ENCODE results near the gene WDR35.

The WDR35 gene

GRCh38 chr2:19987936-19988335, 2.0 kb downstream of the WDR35 start:
- no peak overlapping the region for H3K4me2 ChIP-seq (ENCODE audit: insufficient read depth, low read length)
- H4K20me1 ChIP-seq (ENCODE audit: insufficient read depth, low read length), result no peaks in the 10 kb centered on the region
- H3K4me1 ChIP-seq (ENCODE audit: insufficient read depth, low read length), result no peaks in the 10 kb centered on the region
- no peaks in the 10 kb centered on the region for H3K79me2 ChIP-seq (ENCODE audit: insufficient read depth, low read length)
- no peak overlapping the region for H3K27ac ChIP-seq (ENCODE audit: low read length)
- no peak for ATAC-seq (ENCODE audit: insufficient read depth, low read depth)
- H3K36me3 ChIP-seq (ENCODE audit: insufficient read depth, low read length), result no peaks in the 10 kb centered on the region
- no peak overlapping the region for H3K4me3 ChIP-seq (ENCODE audit: low read depth in 1 of 2, low read length in 2 of 2)
- TF ChIP-seq CTCF (IDR thresholded peaks at IDR 0.05; ENCODE audit: borderline replicate concordance, extremely low read depth, low read length, poor library complexity, severe bottlenecking), result no peak
- TF ChIP-seq EZH2 (IDR thresholded peaks at IDR 0.05; ENCODE audit: borderline replicate concordance, low read depth, low read length, severe bottlenecking), result no peak
- no peak overlapping the region for H3K9ac ChIP-seq (ENCODE audit: low read depth, low read length)
- no peak overlapping the region for H2AFZ ChIP-seq (ENCODE audit: low read depth, low read length)
- H3K27me3 ChIP-seq (ENCODE audit: insufficient read depth, low read length, poor library complexity), result peaks cover 3% of the 10 kb centered on the region
- H3K9me3 ChIP-seq (ENCODE audit: insufficient read depth, low read length, severe bottlenecking), result no peaks in the 10 kb centered on the region
- DNase-seq, result no peak

- Histone ChIP-seq H2AFZ (ENCODE audit: low read depth, low read length) (no peak overlapping the region), H3K36me3 (ENCODE audit: insufficient read depth, low read length) (no peaks in the 10 kb centered on the region), H3K79me2 (ENCODE audit: insufficient read depth, low read length) (no peaks in the 10 kb centered on the region), H3K4me1 (ENCODE audit: insufficient read depth, low read length) (no peaks in the 10 kb centered on the region), H4K20me1 (ENCODE audit: insufficient read depth, low read length) (no peaks in the 10 kb centered on the region), H3K27ac (ENCODE audit: low read length) (no peak overlapping the region), H3K9me3 (ENCODE audit: insufficient read depth, low read length, severe bottlenecking) (no peaks in the 10 kb centered on the region), H3K27me3 (ENCODE audit: insufficient read depth, low read length, poor library complexity) (peaks cover 3% of the 10 kb centered on the region), H3K9ac (ENCODE audit: low read depth, low read length) (no peak overlapping the region), H3K4me2 (ENCODE audit: insufficient read depth, low read length) (no peak overlapping the region), H3K4me3 (ENCODE audit: low read depth in 1 of 2, low read length in 2 of 2) (no peak overlapping the region)
- DNase-seq (no peak), ATAC-seq (ENCODE audit: insufficient read depth, low read depth) (no peak)
- TF ChIP-seq EZH2 (IDR thresholded peaks at IDR 0.05; ENCODE audit: borderline replicate concordance, low read depth, low read length, severe bottlenecking) (no peak), CTCF (IDR thresholded peaks at IDR 0.05; ENCODE audit: borderline replicate concordance, extremely low read depth, low read length, poor library complexity, severe bottlenecking) (no peak)
Observed at GRCh38 chr2:19982268-19982667, 7.6 kb downstream of the WDR35 start.

- no peak overlapping the region for H3K4me3 ChIP-seq (ENCODE audit: low read depth in 1 of 2, low read length in 2 of 2)
- no peak for ATAC-seq (ENCODE audit: insufficient read depth, low read depth)
- TF ChIP-seq CTCF (IDR thresholded peaks at IDR 0.05; ENCODE audit: borderline replicate concordance, extremely low read depth, low read length, poor library complexity, severe bottlenecking) (no peak), EZH2 (IDR thresholded peaks at IDR 0.05; ENCODE audit: borderline replicate concordance, low read depth, low read length, severe bottlenecking) (no peak)
- H3K36me3 ChIP-seq (ENCODE audit: insufficient read depth, low read length), result no peaks in the 10 kb centered on the region
- no peak overlapping the region for H3K9ac ChIP-seq (ENCODE audit: low read depth, low read length)
- H3K4me2 ChIP-seq (ENCODE audit: insufficient read depth, low read length), result no peak overlapping the region
- DNase-seq, result no peak
- no peaks in the 10 kb centered on the region for H3K9me3 ChIP-seq (ENCODE audit: insufficient read depth, low read length, severe bottlenecking)
- no peak overlapping the region for H3K27ac ChIP-seq (ENCODE audit: low read length)
- H4K20me1 ChIP-seq (ENCODE audit: insufficient read depth, low read length), result no peaks in the 10 kb centered on the region
- no peaks in the 10 kb centered on the region for H3K79me2 ChIP-seq (ENCODE audit: insufficient read depth, low read length)
- H3K4me1 ChIP-seq (ENCODE audit: insufficient read depth, low read length), result no peaks in the 10 kb centered on the region
- H3K27me3 ChIP-seq (ENCODE audit: insufficient read depth, low read length, poor library complexity), result peaks cover 3% of the 10 kb centered on the region
- no peak overlapping the region for H2AFZ ChIP-seq (ENCODE audit: low read depth, low read length)
Observed at GRCh38 chr2:19979932-19980331, 10.0 kb downstream of the WDR35 start.

- ATAC-seq (ENCODE audit: insufficient read depth, low read depth) (no peak), DNase-seq (no peak)
- Histone ChIP-seq H3K27me3 (ENCODE audit: insufficient read depth, low read length, poor library complexity) (no peaks in the 10 kb centered on the region), H3K9ac (ENCODE audit: low read depth, low read length) (no peak overlapping the region), H2AFZ (ENCODE audit: low read depth, low read length) (no peak overlapping the region), H3K4me3 (ENCODE audit: low read depth in 1 of 2, low read length in 2 of 2) (no peak overlapping the region), H3K36me3 (ENCODE audit: insufficient read depth, low read length) (no peaks in the 10 kb centered on the region), H3K9me3 (ENCODE audit: insufficient read depth, low read length, severe bottlenecking) (no peaks in the 10 kb centered on the region), H3K27ac (ENCODE audit: low read length) (no peak overlapping the region), H4K20me1 (ENCODE audit: insufficient read depth, low read length) (no peaks in the 10 kb centered on the region), H3K4me1 (ENCODE audit: insufficient read depth, low read length) (no peaks in the 10 kb centered on the region), H3K4me2 (ENCODE audit: insufficient read depth, low read length) (no peak overlapping the region), H3K79me2 (ENCODE audit: insufficient read depth, low read length) (no peaks in the 10 kb centered on the region)
- no peak for TF ChIP-seq CTCF (IDR thresholded peaks at IDR 0.05; ENCODE audit: borderline replicate concordance, extremely low read depth, low read length, poor library complexity, severe bottlenecking)
- TF ChIP-seq EZH2 (IDR thresholded peaks at IDR 0.05; ENCODE audit: borderline replicate concordance, low read depth, low read length, severe bottlenecking), result no peak
Observed at GRCh38 chr2:19973466-19973865, 16.4 kb downstream of the WDR35 start.

Data from DND-41 (cell line).